H1 (cell line): ENCODE measurements around the gene ECI1. TPM values are rescaled to one million over a fixed set of nuclear protein-coding genes. Genes with fewer than 3 reads are reported as not detected.
"Not testable (repeated sequence)": the region's sequence is repeated elsewhere in the genome, so short reads cannot be mapped to it uniquely, and the experiment has no call there.

Experiments
- CTCF ChIA-PET: fragments of 300-600 bp; sonication (Branson Sonifier 250); formaldehyde crosslinking; loops from one replicate; lab custom pipeline; 2021; ENCODE audit not compliant: partially characterized antibody; lab: Charles Lee
- POLR2A ChIA-PET: fragments of 300-600 bp; sonication (Branson Sonifier 250); formaldehyde crosslinking; loops from one replicate; lab custom pipeline; 2021; ENCODE audit warnings: inconsistent platforms; ENCODE audit not compliant: partially characterized antibody; lab: Charles Lee
- DNase-seq, 2 experiments: peaks; one replicate each; pipeline versions ENCODE4 v3.0.0 to v3.0.0-alpha.2; 2010 to 2022; ENCODE audit warnings: low spot score in 2 of 2, low read depth in 1 of 2, mixed read lengths in 1 of 2
- FAIRE-seq: peaks from 2 replicates; lab custom pipeline; 2011; peaks lifted over from hg19 to GRCh38; lab: Jason Lieb, UNC
- H2AFZ ChIP-seq: 2 replicates; pipeline ENCODE4 v1.8.1; 2012; ENCODE audit warnings: low read length, inconsistent platforms
- H2AK5ac ChIP-seq: 2 replicates; pipeline ENCODE4 v1.6.1; 2013; ENCODE audit warnings: low read depth, low read length
- H2BK120ac ChIP-seq: replicated peaks from 2 replicates; pipeline ENCODE3; 2013; ENCODE audit warnings: low read depth, low read length, inconsistent platforms
- H2BK12ac ChIP-seq: 2 replicates; pipeline ENCODE4 v1.6.1; 2013; ENCODE audit warnings: low read depth, low read length
- H2BK15ac ChIP-seq: 2 replicates; pipeline ENCODE4 v1.6.1; 2013; ENCODE audit warnings: low read length
- H2BK20ac ChIP-seq: 2 replicates; pipeline ENCODE4 v1.6.1; 2013; ENCODE audit warnings: low read length
- H2BK5ac ChIP-seq: 2 replicates; pipeline ENCODE4 v1.6.1; 2013; ENCODE audit warnings: low read depth, low read length
- H3K14ac ChIP-seq: 2 replicates; pipeline ENCODE4 v1.6.1; 2013; ENCODE audit warnings: inconsistent platforms; ENCODE audit not compliant: insufficient read length
- H3K18ac ChIP-seq: 2 replicates; pipeline ENCODE4 v1.6.1; 2013; ENCODE audit warnings: low read length; ENCODE audit errors: extremely low read depth
- H3K23ac ChIP-seq: 2 replicates; pipeline ENCODE4 v1.6.1; 2013; ENCODE audit warnings: inconsistent platforms; ENCODE audit not compliant: insufficient read length
- H3K23me2 ChIP-seq: 2 replicates; pipeline ENCODE4 v1.6.1; 2013; ENCODE audit warnings: low read depth, low read length
- H3K27ac ChIP-seq: 2 replicates; pipeline ENCODE4 v1.6.1; 2011; ENCODE audit warnings: low read depth, low read length, inconsistent platforms
- H3K27me3 ChIP-seq, 4 experiments: replicated peaks in 1 of 4; 1 replicate in 1 of 4; 2 replicates in 3 of 4; pipeline versions ENCODE4 v1.6.1 to v1.8.1; 2011 to 2013; ENCODE audit warnings: low read length in 3 of 4, mild to moderate bottlenecking in 3 of 4, inconsistent platforms in 2 of 4, mixed read lengths in 2 of 4, moderate library complexity in 1 of 4; ENCODE audit not compliant: control insufficient read depth in 3 of 4, insufficient read depth in 3 of 4; ENCODE audit errors: extremely low read depth in 1 of 4
- H3K36me3 ChIP-seq, 4 experiments: 2 replicates each; pipeline versions ENCODE4 v1.6.1 to v1.8.1; 2011 to 2013; ENCODE audit warnings: mild to moderate bottlenecking in 4 of 4, low read length in 3 of 4, moderate library complexity in 2 of 4, control low read depth in 1 of 4, inconsistent platforms in 1 of 4; ENCODE audit not compliant: insufficient read depth in 4 of 4, control insufficient read depth in 2 of 4
- H3K4ac ChIP-seq: replicated peaks from 2 replicates; pipeline ENCODE3; 2013; ENCODE audit warnings: low read length, low read depth, mixed read lengths, inconsistent platforms; ENCODE audit not compliant: insufficient read length
- H3K4me1 ChIP-seq, 4 experiments: replicated peaks in 1 of 4; 1 replicate in 1 of 4; 2 replicates in 3 of 4; pipeline versions ENCODE4 v1.6.1 to v1.8.1; 2011 to 2013; ENCODE audit warnings: low read length in 3 of 4, inconsistent platforms in 2 of 4, mixed read lengths in 1 of 4; ENCODE audit not compliant: insufficient read depth in 4 of 4, control insufficient read depth in 3 of 4
- H3K4me2 ChIP-seq, 2 experiments: 2 replicates each; pipeline versions ENCODE4 v1.6.1 to v1.8.1; 2011 to 2013; ENCODE audit warnings: low read depth in 2 of 2, low read length in 2 of 2, control low read depth in 1 of 2, inconsistent platforms in 1 of 2, mild to moderate bottlenecking in 1 of 2; ENCODE audit not compliant: insufficient read depth in 1 of 2
- H3K4me3 ChIP-seq, 4 experiments: fragments of 200-600, 300-600 bp in 1 of 4; sonication (generic), shearing (Covaris generic), sonication (Bioruptor Twin) in 1 of 4; 2 replicates each; pipeline versions ENCODE4 v1.5.1 to v1.8.1; 2011 to 2016; ENCODE audit warnings: low read length in 4 of 4, low read depth in 3 of 4, control low read depth in 2 of 4, inconsistent platforms in 2 of 4, mild to moderate bottlenecking in 2 of 4, mixed read lengths in 1 of 4, moderate library complexity in 1 of 4; ENCODE audit not compliant: insufficient read depth in 2 of 4; ENCODE audit errors: extremely low read depth in 1 of 4
- H3K56ac ChIP-seq: replicated peaks from 2 replicates; pipeline ENCODE3; 2013; ENCODE audit warnings: low read depth, mild to moderate bottlenecking, mixed read lengths, low read length, inconsistent platforms; ENCODE audit not compliant: insufficient read length
- H3K79me1 ChIP-seq: 2 replicates; pipeline ENCODE4 v1.6.1; 2013; ENCODE audit warnings: low read depth, low read length, control low read depth
- H3K79me2 ChIP-seq, 2 experiments: 2 replicates each; pipeline versions ENCODE4 v1.6.1 to v1.8.1; 2012 to 2013; ENCODE audit warnings: low read length in 2 of 2, mild to moderate bottlenecking in 2 of 2, inconsistent platforms in 1 of 2; ENCODE audit not compliant: insufficient read depth in 2 of 2, control insufficient read depth in 1 of 2
- H3K9ac ChIP-seq, 4 experiments: replicated peaks in 1 of 4; 1 replicate in 1 of 4; 2 replicates in 3 of 4; pipeline versions ENCODE4 v1.6.1 to v1.8.1; 2011 to 2013; ENCODE audit warnings: low read depth in 3 of 4, low read length in 3 of 4, control low read depth in 2 of 4, mild to moderate bottlenecking in 2 of 4, moderate library complexity in 2 of 4, inconsistent platforms in 1 of 4; ENCODE audit errors: extremely low read depth in 1 of 4
- H3K9me3 ChIP-seq, 2 experiments: 2 replicates each; pipeline versions ENCODE4 v1.6.1 to v1.8.1; 2012 to 2013; ENCODE audit warnings: mild to moderate bottlenecking in 2 of 2, moderate library complexity in 2 of 2, control low read depth in 1 of 2, inconsistent platforms in 1 of 2, low read depth in 1 of 2, low read length in 1 of 2, mixed read lengths in 1 of 2; ENCODE audit not compliant: insufficient read depth in 2 of 2
- H4K20me1 ChIP-seq, 2 experiments: replicated peaks in 1 of 2; 2 replicates each; pipeline versions ENCODE3 to v1.8.1; 2011 to 2013; ENCODE audit warnings: inconsistent platforms in 2 of 2, low read length in 2 of 2, mild to moderate bottlenecking in 1 of 2; ENCODE audit not compliant: insufficient read depth in 2 of 2, control insufficient read depth in 1 of 2
- H4K5ac ChIP-seq: 2 replicates; pipeline ENCODE4 v1.6.1; 2013; ENCODE audit warnings: low read length, low read depth, mixed read lengths, inconsistent platforms; ENCODE audit not compliant: insufficient read length
- H4K8ac ChIP-seq: 2 replicates; pipeline ENCODE4 v1.8.0; 2013; ENCODE audit warnings: mild to moderate bottlenecking, moderate library complexity, low read length, inconsistent platforms; ENCODE audit not compliant: insufficient read depth; ENCODE audit errors: extremely low read depth
- H4K91ac ChIP-seq: replicated peaks from 2 replicates; pipeline ENCODE3; 2013; ENCODE audit warnings: low read length, mixed read lengths, inconsistent platforms; ENCODE audit not compliant: insufficient read length
- SIN3A ChIP-seq, 2 experiments: IDR thresholded peaks in 1 of 2; conservative IDR thresholded peaks in 1 of 2; 2 replicates each; pipeline ENCODE4 v1.6.1; 2011 to 2012; ENCODE audit warnings: low read length in 2 of 2, improper control_type of control experiment in 1 of 2, low read depth in 1 of 2, mild to moderate bottlenecking in 1 of 2
- WGBS, 2 experiments: shearing (Covaris generic) in 1 of 2; methylation state at CpG; one replicate each; pipeline versions ENCODE4 v1.1.6 to v1.1.7; 2013 to 2015; ENCODE audit warnings: low lambda C conversion rate in 2 of 2, mixed read lengths in 2 of 2, inconsistent platforms in 1 of 2, low coverage in 1 of 2, missing lambda C conversion rate in 1 of 2; ENCODE audit not compliant: insufficient replicate concordance in 2 of 2, insufficient coverage in 1 of 2, insufficient read length in 1 of 2; ENCODE audit errors: extremely low coverage in 1 of 2, missing lambda C conversion rate in 1 of 2; 5-methylcytosine and 5-hydroxymethylcytosine counted together
- polyA plus RNA-seq, 7 experiments: library from polyadenylated mRNA; depleted of rRNA in 3 of 7; stranded (reverse) in 5 of 7; unstranded in 2 of 7; fragments of >200 nt in 5 of 7; fragments of 200-250 nt in 2 of 7; gene quantifications; 1 replicate in 5 of 7; 2 replicates in 1 of 7; 4 replicates in 1 of 7; pipeline versions ENCODE4 v1.2.1 to v1.2.3, GENCODE V29; 2011 to 2013; ENCODE audit warnings: missing spikeins in 2 of 7, mixed read lengths in 2 of 7
- total RNA-seq: library from RNA; stranded (reverse); fragmentation: NEBNext Ultra II Directional; extraction: Animal tissue kit (Norgen Biotek cat#: 25700); gene quantifications from 2 replicates; pipeline ENCODE4 v1.2.1, GENCODE V29; 2021

Gene ECI1
- total and polyA plus RNA-seq, 2 of the 8 experiments (the other 6 are each of a cell fraction or from before 2014, with no cell fraction given) = 79.5 to 151 TPM

DNA sequence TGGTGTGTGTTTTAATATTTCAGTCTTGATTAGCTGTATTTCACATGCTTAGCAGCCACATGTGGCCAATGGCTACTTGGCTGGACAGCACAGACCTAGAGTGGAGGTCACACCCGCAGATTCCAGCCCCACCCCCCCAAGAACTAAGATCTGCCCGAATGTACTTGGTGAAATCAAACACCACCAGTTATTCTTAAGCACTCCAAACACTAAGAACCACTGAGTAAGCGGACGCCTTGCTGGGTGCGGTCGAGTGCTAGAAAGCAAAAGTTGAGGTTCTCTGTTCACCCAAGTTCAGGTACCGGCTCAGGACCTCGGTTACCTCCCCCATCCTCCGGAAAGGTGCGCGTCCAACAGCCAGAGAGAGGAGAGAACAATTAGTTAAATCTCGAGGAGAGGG, 15.5 kb upstream of the ECI1 start:
- TF ChIP-seq SIN3A (conservative IDR thresholded peaks at IDR 0.05 in 1 of 2, IDR thresholded peaks at IDR 0.05 in 1 of 2; ENCODE audit: low read depth in 1 of 2, low read length in 2 of 2) = 0 out of 4 replicates have a peak, but pooled peaks of 1 of the 2 experiments have one; percentile 29
- peak; percentile 48 for FAIRE-seq
- not testable (repeated sequence) for H4K8ac ChIP-seq

More for the DNA sequence above, 15.5 kb upstream of the ECI1 start:
- Histone ChIP-seq H3K36me3 (peaks cover 17 to 26% (median 23%) of the 10 kb centered on the region in 4 experiments), H3K4me3 (peak overlapping the region; percentile 65 to 99 (median 94)), H3K9ac (peak overlapping the region; percentile 96 to 100 (median 98)), H4K20me1 (peaks cover 30 to 32% of the 10 kb centered on the region in 2 experiments), H3K4me2 (peak overlapping the region; percentile 69 to 93), H3K79me1 (peaks cover 15% of the 10 kb centered on the region), H3K79me2 (peaks cover 48 to 67% of the 10 kb centered on the region in 2 experiments)
- ChIA-PET CTCF (interaction anchor here (1.8 kb wide), 1 partner anchor 15 kb away, joined by 4 read pairs; the partner anchor contains the start of gene ECI1), POLR2A (interaction anchor here (0.8 to 13.7 kb wide), 6 partner anchors 12 to 202 kb away, joined by 3 to 228 read pairs (median 4); partner anchors contain the start of genes ABCA3, DNASE1L2, ECI1 and TRAF7)
- not testable (repeated sequence) for H3K14ac ChIP-seq, H2BK120ac ChIP-seq, H3K4ac ChIP-seq, H4K91ac ChIP-seq, H3K9me3 ChIP-seq, H3K23me2 ChIP-seq, H4K5ac ChIP-seq, H3K56ac ChIP-seq, H3K18ac ChIP-seq, H2AK5ac ChIP-seq, H3K27ac ChIP-seq, H2BK20ac ChIP-seq, H3K27me3 ChIP-seq, H3K23ac ChIP-seq, H2BK15ac ChIP-seq, H2AFZ ChIP-seq, H2BK5ac ChIP-seq, H2BK12ac ChIP-seq, H3K4me1 ChIP-seq, DNase-seq
- 5% methylated on average over 11 of the region's 12 CpGs; no CpG with 5 or more reads in 1 of the 2 experiments for WGBS, 2 experiments
